ENCODE data around the gene ABCC1.

Gene ABCC1

DNA sequence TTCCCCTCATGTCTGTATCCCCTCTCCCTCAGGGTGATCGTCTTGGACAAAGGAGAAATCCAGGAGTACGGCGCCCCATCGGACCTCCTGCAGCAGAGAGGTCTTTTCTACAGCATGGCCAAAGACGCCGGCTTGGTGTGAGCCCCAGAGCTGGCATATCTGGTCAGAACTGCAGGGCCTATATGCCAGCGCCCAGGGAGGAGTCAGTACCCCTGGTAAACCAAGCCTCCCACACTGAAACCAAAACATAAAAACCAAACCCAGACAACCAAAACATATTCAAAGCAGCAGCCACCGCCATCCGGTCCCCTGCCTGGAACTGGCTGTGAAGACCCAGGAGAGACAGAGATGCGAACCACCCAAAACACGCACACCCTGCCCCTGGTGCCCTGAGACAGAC is 191.7 kb downstream of the ABCC1 start:
- Histone ChIP-seq H3K27me3 (ENCODE audit: insufficient read depth, low read depth) (no peaks in the 10 kb centered on the region), H3K4me2 (no peak overlapping the region), H4K20me1 (ENCODE audit: insufficient read depth) (no peaks in the 10 kb centered on the region), H3K27ac (no peak overlapping the region), H3K4me3 (IDR thresholded peaks at IDR 0.05; ENCODE audit: insufficient read depth, low read depth, low read length) (no peak overlapping the region), H3K9ac (no peak overlapping the region), H2AFZ (ENCODE audit: low read depth) (no peak overlapping the region), H3K4me1 (ENCODE audit: low read depth, poor library complexity, severe bottlenecking) (no peaks in the 10 kb centered on the region), H3K36me3 (ENCODE audit: insufficient read depth) (peaks cover 11% of the 10 kb centered on the region; the same call in 1 of the 2 replicates), H3K79me2 (ENCODE audit: insufficient read depth, low read depth) (no peaks in the 10 kb centered on the region)
- TF ChIP-seq, protein P1, sequence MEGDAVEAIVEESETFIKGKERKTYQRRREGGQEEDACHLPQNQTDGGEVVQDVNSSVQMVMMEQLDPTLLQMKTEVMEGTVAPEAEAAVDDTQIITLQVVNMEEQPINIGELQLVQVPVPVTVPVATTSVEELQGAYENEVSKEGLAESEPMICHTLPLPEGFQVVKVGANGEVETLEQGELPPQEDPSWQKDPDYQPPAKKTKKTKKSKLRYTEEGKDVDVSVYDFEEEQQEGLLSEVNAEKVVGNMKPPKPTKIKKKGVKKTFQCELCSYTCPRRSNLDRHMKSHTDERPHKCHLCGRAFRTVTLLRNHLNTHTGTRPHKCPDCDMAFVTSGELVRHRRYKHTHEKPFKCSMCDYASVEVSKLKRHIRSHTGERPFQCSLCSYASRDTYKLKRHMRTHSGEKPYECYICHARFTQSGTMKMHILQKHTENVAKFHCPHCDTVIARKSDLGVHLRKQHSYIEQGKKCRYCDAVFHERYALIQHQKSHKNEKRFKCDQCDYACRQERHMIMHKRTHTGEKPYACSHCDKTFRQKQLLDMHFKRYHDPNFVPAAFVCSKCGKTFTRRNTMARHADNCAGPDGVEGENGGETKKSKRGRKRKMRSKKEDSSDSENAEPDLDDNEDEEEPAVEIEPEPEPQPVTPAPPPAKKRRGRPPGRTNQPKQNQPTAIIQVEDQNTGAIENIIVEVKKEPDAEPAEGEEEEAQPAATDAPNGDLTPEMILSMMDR (conservative IDR thresholded peaks at IDR 0.05; ENCODE audit: low read depth, low read length): no peak

- Histone ChIP-seq H3K79me2 (ENCODE audit: insufficient read depth, low read depth) (no peaks in the 10 kb centered on the region), H3K27me3 (ENCODE audit: insufficient read depth, low read depth) (no peaks in the 10 kb centered on the region), H4K20me1 (ENCODE audit: insufficient read depth) (no peaks in the 10 kb centered on the region), H3K9ac (no peak overlapping the region), H3K4me3 (IDR thresholded peaks at IDR 0.05; ENCODE audit: insufficient read depth, low read depth, low read length) (no peak overlapping the region), H3K27ac (no peak overlapping the region), H3K36me3 (ENCODE audit: insufficient read depth) (peaks cover 4% of the 10 kb centered on the region; the same call in 1 of the 2 replicates), H2AFZ (ENCODE audit: low read depth) (no peak overlapping the region), H3K4me2 (no peak overlapping the region), H3K4me1 (ENCODE audit: low read depth, poor library complexity, severe bottlenecking) (no peaks in the 10 kb centered on the region)
- TF ChIP-seq, protein P1 (conservative IDR thresholded peaks at IDR 0.05; ENCODE audit: low read depth, low read length): no peak
Measured at GRCh38 chr16:16141784-16142396, 192.5 kb downstream of the ABCC1 start.

DNA sequence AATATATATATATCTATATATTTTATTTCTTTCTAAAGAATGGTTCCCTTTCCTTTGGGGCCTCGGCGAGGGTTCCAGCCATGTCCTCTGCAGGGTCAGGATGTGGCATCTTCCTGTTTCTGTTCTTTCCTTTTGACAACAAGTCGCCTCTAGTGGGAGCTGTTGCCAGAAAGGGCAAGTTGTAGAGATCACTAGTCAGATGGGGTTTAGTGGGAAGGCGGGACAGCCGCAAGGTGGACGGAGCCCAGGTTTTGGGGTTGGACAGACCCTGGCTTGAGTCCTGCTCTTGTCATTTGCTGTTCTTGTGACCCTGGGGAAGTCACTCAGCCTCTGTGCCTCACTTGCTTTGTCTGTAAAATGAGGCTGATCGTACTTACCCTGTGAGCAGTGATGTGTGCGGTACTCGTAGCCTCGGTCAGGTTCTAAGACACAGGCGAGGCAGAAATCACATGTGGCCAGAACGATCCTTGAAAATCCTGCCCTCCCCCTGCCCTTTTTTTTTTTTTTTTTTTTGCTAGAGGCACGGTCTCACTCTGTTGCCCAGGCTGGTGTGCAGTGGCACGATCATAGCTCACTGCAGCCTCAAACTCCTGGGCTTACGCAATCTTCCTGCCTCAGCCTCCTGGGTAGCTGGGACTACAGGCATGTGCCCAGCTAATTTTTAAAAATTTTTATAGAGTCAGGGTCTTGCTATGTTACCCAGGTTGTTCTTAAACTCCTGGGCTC is 193.8 kb downstream of the ABCC1 start:
- Histone ChIP-seq H3K4me1 (ENCODE audit: low read depth, poor library complexity, severe bottlenecking) (no peaks in the 10 kb centered on the region), H3K79me2 (ENCODE audit: insufficient read depth, low read depth) (no peaks in the 10 kb centered on the region), H3K36me3 (ENCODE audit: insufficient read depth) (no peaks in the 10 kb centered on the region; the same call in 1 of the 2 replicates), H3K27ac (no peak overlapping the region), H4K20me1 (ENCODE audit: insufficient read depth) (no peaks in the 10 kb centered on the region), H3K9ac (no peak overlapping the region), H3K27me3 (ENCODE audit: insufficient read depth, low read depth) (no peaks in the 10 kb centered on the region), H3K4me2 (no peak overlapping the region), H3K4me3 (IDR thresholded peaks at IDR 0.05; ENCODE audit: insufficient read depth, low read depth, low read length) (no peak overlapping the region), H2AFZ (ENCODE audit: low read depth) (no peak overlapping the region)
- TF ChIP-seq, protein P1 (conservative IDR thresholded peaks at IDR 0.05; ENCODE audit: low read depth, low read length): no peak; the same call in 1 of the 2 replicates

DNA sequence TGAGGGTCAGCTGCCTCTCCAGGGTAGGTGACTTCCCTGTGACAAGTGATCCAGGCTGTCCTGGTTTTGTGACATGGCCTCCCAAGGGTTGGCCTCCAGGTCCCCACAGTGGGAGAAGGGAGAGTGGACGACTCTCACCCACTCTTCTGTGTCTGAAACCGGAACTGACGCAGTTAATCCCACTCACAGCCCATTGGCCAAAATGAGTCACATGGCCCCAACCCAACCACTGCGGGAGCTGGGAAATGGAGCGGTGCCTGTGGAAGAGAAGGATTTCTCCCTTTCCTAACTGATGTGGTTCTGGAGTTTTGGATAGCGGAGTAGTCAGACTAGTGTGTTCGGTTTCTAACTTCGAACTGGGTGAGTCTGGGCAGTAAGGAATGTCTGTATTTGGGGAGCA is 194.5 kb downstream of the ABCC1 start:
- Histone ChIP-seq H3K9ac (no peak overlapping the region), H3K4me3 (IDR thresholded peaks at IDR 0.05; ENCODE audit: insufficient read depth, low read depth, low read length) (no peak overlapping the region), H3K4me1 (ENCODE audit: low read depth, poor library complexity, severe bottlenecking) (no peaks in the 10 kb centered on the region), H3K36me3 (ENCODE audit: insufficient read depth) (no peaks in the 10 kb centered on the region; the same call in 1 of the 2 replicates), H3K4me2 (no peak overlapping the region), H3K79me2 (ENCODE audit: insufficient read depth, low read depth) (no peaks in the 10 kb centered on the region), H3K27me3 (ENCODE audit: insufficient read depth, low read depth) (no peaks in the 10 kb centered on the region), H3K27ac (no peak overlapping the region), H2AFZ (ENCODE audit: low read depth) (no peak overlapping the region), H4K20me1 (ENCODE audit: insufficient read depth) (no peaks in the 10 kb centered on the region)
- TF ChIP-seq, protein P1 (conservative IDR thresholded peaks at IDR 0.05; ENCODE audit: low read depth, low read length): no peak
